Stimulated activated memory B cell treated with anti-CD40 and anti-IgM and Interleukin-4, amounts not matched to agents 10 μg/mL and 1 μg/mL and 100 μg/mL, for 72 hours (primary cell): ENCODE results near the gene AQP2.
"Not testable (repeated sequence)": the region's sequence is repeated elsewhere in the genome, so short reads cannot be mapped to it uniquely, and the experiment has no call there.

Experiments used
- ATAC-seq: fragments of 150-1000 bp; cut with Tn5 transposase; 2 replicates; pipeline ENCODE4 v1.10.0; 2021
- H3K27ac Mint-ChIP-seq: one replicate; pipeline ENCODE4 v1.8.0; 2022; ENCODE audit warnings: mild to moderate bottlenecking, mixed read lengths
- H3K27me3 Mint-ChIP-seq: one replicate; pipeline ENCODE4 v1.8.0; 2022; ENCODE audit warnings: mixed read lengths
- H3K36me3 Mint-ChIP-seq: one replicate; pipeline ENCODE4 v1.8.0; 2022; ENCODE audit warnings: mixed read lengths
- H3K4me1 Mint-ChIP-seq: one replicate; pipeline ENCODE4 v1.8.0; 2022; ENCODE audit warnings: mixed read lengths
- H3K4me3 Mint-ChIP-seq: one replicate; pipeline ENCODE4 v1.8.0; 2022; ENCODE audit warnings: mild to moderate bottlenecking, moderate library complexity, mixed read lengths
- H3K9me3 Mint-ChIP-seq: one replicate; pipeline ENCODE4 v1.8.0; 2022; ENCODE audit warnings: mixed read lengths

AQP2 gene

DNA sequence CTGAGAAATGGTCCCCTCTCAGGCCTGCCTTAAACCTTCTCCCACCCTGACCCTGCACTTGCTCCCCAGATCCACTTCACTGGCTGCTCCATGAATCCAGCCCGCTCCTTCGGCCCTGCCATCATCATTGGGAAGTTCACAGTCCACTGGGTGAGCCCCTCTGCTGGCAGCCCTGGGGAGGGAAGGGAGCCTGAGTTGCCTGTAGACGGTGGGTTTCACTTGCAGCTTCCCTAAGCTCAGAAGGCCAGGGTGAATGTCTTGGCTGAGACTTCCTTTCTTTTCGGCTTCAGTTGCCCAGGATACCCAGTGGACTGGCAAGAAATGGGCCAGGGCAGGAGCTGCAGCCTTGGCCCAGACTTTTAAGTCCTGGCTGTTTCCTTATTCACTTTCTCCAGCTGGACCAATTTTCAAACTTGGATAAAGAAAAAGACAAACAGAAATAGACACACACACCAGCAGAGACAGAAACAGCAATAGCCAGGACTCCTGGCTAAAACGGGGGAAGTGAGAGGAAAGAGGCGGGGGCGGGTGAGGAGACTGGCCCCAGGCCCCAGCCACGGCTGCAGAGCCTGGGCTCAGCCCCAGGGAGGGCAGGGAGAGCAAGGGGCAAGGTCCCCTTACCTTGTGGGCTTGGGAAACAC, 24.3 kb downstream of the AQP2 start:
- Mint-ChIP-seq H3K27me3 (no peaks in the 10 kb centered on the region), H3K27ac (no peak overlapping the region), H3K9me3 (no peaks in the 10 kb centered on the region), H3K4me3 (no peak overlapping the region), H3K36me3 (no peaks in the 10 kb centered on the region), H3K4me1 (no peaks in the 10 kb centered on the region)
- no peak for ATAC-seq

GRCh38 chr12:49975318-49975761, 24.8 kb downstream of the AQP2 start:
- Mint-ChIP-seq H3K36me3 (no peaks in the 10 kb centered on the region), H3K9me3 (no peaks in the 10 kb centered on the region), H3K27me3 (no peaks in the 10 kb centered on the region), H3K27ac (no peak overlapping the region), H3K4me1 (no peaks in the 10 kb centered on the region), H3K4me3 (no peak overlapping the region)
- no peak for ATAC-seq

DNA sequence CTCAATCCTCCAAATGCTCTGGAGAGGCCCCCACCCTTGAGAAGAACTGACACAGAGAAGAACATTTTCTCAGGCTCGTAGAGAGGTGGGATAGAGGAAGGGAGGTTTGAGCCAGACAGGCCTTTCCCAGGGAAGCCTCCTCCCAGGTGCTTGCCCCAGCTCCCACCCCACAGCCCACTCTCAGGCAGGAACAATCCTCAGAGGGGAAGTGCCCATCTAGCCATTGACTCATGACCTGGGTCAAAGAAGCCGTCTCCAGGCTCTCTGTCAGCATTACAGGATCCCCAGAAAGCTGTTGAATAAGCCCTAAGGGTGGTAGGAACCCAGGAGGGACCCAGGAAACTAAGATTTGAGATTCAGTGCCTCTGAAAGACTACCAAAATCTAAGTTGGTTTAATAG, 26.0 kb downstream of the AQP2 start:
- Mint-ChIP-seq H3K36me3 (no peaks in the 10 kb centered on the region), H3K27ac (no peak overlapping the region), H3K4me1 (no peaks in the 10 kb centered on the region), H3K4me3 (no peak overlapping the region), H3K9me3 (no peaks in the 10 kb centered on the region), H3K27me3 (no peaks in the 10 kb centered on the region)
- ATAC-seq, result no peak

GRCh38 chr12:49978125-49978524, 27.6 kb downstream of the AQP2 start:
- no peak for ATAC-seq

GRCh38 chr12:49979016-49979586, 28.6 kb downstream of the AQP2 start:
- H3K4me1 Mint-ChIP-seq, result no peaks in the 10 kb centered on the region
- ATAC-seq, result no peak
- no peaks in the 10 kb centered on the region for H3K36me3 Mint-ChIP-seq
- H3K9me3 Mint-ChIP-seq, result no peaks in the 10 kb centered on the region
- no peak overlapping the region for H3K27ac Mint-ChIP-seq
- H3K4me3 Mint-ChIP-seq, result no peak overlapping the region
- no peaks in the 10 kb centered on the region for H3K27me3 Mint-ChIP-seq

More at GRCh38 chr12:49978125-49978524, 27.6 kb downstream of the AQP2 start:
- Mint-ChIP-seq H3K4me3 (no peak overlapping the region), H3K4me1 (no peaks in the 10 kb centered on the region), H3K27ac (no peak overlapping the region), H3K9me3 (no peaks in the 10 kb centered on the region), H3K36me3 (no peaks in the 10 kb centered on the region), H3K27me3 (no peaks in the 10 kb centered on the region)

DNA sequence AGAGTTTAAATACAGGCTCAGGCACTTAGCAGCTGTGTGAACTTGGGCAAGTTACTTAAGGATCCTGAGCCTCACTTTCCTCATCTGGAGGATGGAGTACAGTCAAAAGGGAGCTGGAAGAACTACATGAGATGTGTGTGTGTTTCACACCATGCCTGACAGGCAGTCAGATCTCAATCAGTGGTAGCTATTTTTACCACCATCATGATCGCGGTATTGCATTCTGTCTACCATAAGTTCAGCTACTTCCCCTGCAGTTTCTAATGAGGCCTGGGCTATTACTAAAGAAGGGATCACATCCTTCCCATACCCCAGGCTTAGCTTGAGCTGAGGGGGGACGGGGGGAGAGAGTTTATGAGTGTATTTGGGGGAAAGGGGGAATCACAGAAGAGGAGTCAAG, 29.3 kb downstream of the AQP2 start:
- Mint-ChIP-seq H3K27me3 (no peaks in the 10 kb centered on the region), H3K4me1 (no peaks in the 10 kb centered on the region), H3K36me3 (no peaks in the 10 kb centered on the region), H3K27ac (no peak overlapping the region), H3K9me3 (no peaks in the 10 kb centered on the region), H3K4me3 (no peak overlapping the region)
- no peak for ATAC-seq

DNA sequence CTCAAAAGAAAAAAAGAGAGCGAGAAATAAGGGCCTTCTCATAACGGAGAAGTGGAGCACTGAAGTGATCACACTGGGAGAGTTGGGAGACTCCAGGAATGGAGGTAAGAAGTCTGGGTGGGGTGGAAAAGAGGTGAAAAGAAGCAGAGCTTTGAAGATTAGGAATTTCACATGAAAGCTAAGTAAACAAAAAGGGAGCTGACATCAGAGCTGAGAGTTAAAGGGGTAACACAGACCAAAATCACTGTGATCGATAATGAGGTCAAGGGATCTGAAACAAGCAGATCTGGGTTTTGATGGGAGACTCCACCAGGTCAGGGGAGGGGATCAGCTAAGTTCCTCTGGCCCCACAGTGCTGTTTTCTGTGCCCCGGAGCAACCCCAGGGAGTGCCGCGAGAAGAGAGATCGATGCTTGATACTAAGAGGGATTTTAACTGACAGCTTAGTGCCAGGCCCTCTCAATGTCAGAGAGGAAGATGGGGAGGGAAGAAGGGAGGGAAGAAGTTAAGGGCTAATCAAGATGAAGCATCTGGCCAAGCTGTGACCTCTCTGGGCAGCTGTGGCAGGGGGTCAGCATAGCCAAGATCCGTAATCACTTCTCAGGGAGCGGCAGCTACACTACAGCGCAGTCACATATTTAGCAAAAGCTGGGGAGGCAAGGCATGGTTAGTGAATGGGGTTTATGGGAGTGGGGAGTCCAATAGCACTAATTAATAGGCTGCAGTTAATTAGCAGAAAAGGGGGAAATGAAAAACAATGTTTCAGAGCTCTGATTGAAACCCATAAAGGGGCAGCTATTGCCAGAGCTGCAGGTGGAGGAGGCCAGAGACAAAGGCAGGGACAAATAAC, 30.2 kb downstream of the AQP2 start:
- no peaks in the 10 kb centered on the region for H3K36me3 Mint-ChIP-seq
- H3K27ac Mint-ChIP-seq, result no peak overlapping the region
- peaks cover 6% of the 10 kb centered on the region for H3K4me1 Mint-ChIP-seq
- H3K27me3 Mint-ChIP-seq, result no peaks in the 10 kb centered on the region
- H3K4me3 Mint-ChIP-seq, result no peak overlapping the region
- no peaks in the 10 kb centered on the region for H3K9me3 Mint-ChIP-seq
- no peak for ATAC-seq

DNA sequence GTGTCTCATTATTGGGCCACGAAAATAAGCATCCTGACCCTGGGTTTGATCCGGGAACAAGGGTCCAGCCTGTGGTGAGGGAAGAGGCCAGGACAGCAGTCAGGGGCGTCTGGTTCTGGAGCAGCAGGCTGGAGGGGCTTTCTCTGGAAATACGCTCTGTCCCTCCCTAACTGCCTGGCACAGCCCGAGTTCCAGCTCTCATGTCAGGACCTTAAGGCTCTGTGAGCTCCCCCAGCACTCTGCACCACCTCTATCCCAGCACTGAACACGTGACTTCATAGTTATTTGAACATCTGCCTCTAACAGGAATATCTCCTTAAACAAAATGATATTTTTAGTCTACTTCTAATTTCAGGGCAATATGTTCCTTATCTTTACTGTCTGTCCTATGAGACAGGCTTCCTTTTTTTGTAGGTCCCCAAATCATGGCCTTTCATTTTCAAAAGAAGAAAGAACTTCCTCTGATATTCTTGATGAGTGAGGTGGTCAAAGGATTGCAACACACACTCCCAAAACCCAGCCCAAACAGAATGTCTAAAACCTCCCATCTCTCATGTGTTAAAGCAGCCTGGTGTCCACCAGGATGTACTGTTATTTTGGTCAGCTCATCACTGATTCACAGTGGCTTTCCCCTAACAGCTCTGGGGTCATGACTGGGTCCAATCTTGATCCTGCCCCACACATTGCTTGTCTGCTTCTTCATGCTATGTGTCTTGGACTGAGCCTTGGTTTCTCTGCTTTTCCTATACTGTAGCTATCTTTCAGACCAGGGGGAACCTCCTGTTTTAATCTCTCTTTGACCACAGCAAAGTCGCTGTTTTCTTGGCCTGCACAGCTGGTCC, 31.9 kb downstream of the AQP2 start:
- ATAC-seq, result no peak
- H3K4me1 Mint-ChIP-seq, result peaks cover 14% of the 10 kb centered on the region
- no peaks in the 10 kb centered on the region for H3K9me3 Mint-ChIP-seq
- H3K4me3 Mint-ChIP-seq, result no peak overlapping the region
- H3K27me3 Mint-ChIP-seq, result no peaks in the 10 kb centered on the region
- peaks cover 6% of the 10 kb centered on the region for H3K36me3 Mint-ChIP-seq
- no peak overlapping the region for H3K27ac Mint-ChIP-seq

- Mint-ChIP-seq H3K27me3 (no peaks in the 10 kb centered on the region), H3K4me1 (peaks cover 14% of the 10 kb centered on the region), H3K27ac (no peak overlapping the region), H3K9me3 (no peaks in the 10 kb centered on the region), H3K36me3 (peaks cover 12% of the 10 kb centered on the region), H3K4me3 (no peak overlapping the region)
- no peak for ATAC-seq
Measured at GRCh38 chr12:49983892-49984291, 33.4 kb downstream of the AQP2 start.

DNA sequence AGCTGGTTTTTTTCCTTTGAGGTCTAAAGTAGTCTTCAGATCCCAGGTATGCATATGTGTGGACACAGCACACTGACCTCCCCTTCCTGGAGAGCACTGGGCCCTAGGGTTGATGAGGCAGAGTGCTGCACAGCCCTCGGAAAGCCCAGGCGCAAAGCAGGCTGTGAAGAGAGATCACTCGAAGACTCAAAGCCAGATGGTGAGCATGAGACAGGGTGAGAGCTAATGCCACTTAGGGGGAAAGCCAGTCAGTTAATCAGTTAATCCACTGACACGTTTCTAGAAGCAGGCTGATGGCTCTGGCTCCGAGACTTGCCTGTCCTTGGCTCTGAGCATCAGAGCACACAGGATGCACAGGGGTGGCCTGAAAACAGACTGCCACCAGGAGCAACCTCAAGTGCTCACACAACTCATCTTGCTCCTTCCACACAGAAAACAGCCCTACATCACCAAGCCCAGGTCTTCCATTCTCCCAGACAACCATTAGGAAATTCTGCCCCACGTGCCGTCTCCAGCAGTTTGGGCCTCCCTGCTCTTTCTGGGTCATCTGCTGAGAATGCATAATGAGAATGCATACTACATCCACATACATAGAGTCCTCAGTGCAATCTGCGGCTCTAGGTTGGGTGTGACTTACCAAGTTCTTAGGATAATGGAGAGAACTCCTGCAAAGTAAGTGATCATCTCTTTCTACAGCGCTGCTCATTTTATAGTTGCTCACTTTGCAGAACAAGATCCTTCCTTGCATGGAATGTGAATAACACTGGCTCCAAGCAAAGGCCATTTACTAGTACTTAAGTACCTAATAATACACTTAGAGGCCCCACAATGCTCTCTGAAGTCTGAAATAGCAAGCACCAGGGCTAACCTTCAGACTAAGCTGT, 34.2 kb downstream of the AQP2 start:
- H3K4me3 Mint-ChIP-seq, result no peak overlapping the region
- H3K9me3 Mint-ChIP-seq, result no peaks in the 10 kb centered on the region
- no peak overlapping the region for H3K27ac Mint-ChIP-seq
- H3K27me3 Mint-ChIP-seq, result no peaks in the 10 kb centered on the region
- H3K36me3 Mint-ChIP-seq, result peaks cover 17% of the 10 kb centered on the region
- peaks cover 14% of the 10 kb centered on the region for H3K4me1 Mint-ChIP-seq
- ATAC-seq, result no peak

DNA sequence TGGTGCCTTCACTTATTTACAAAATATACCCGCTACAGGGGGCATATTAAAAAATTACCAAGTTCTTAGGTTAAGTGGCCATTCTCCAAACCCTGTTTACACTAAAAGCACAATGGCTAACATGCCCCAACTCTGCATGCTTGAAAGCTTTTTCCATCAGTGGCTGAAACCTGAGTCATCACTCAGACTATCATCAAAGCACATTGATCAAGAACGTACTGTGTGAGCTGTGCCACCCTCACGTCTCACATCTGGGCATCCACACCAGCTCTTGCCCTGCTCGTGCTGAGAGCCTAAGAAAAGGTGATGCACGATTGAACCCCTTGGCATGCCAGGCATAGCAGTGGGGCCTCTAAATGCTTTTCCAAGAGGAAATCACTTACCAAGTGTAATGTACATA, 35.4 kb downstream of the AQP2 start:
- no peak overlapping the region for H3K27ac Mint-ChIP-seq
- no peaks in the 10 kb centered on the region for H3K27me3 Mint-ChIP-seq
- H3K36me3 Mint-ChIP-seq, result peaks cover 28% of the 10 kb centered on the region
- ATAC-seq, result no peak
- H3K4me3 Mint-ChIP-seq, result no peak overlapping the region
- peaks cover 14% of the 10 kb centered on the region for H3K4me1 Mint-ChIP-seq
- H3K9me3 Mint-ChIP-seq, result no peaks in the 10 kb centered on the region

DNA sequence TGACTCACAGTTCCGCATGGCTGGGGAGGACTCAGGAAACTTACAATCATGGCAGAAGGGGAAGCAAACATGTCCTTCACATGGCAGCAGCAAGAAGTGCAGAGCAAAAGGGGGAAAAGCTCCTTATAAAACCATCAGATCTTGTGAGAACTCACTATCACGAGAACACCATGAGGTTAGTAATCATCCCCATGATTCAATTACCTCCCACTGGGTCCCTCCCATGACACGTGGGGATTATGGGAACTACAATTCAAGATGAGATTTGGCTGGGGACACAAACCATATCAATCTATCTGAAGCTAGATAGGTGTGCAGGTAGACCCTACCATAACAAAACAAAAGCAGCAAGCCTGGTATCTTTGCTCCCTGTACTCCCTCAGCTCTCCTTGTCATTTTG, 35.9 kb downstream of the AQP2 start:
- Mint-ChIP-seq H3K4me1 (peaks cover 14% of the 10 kb centered on the region), H3K36me3 (peaks cover 28% of the 10 kb centered on the region)
- ATAC-seq, H3K27ac Mint-ChIP-seq, H3K27me3 Mint-ChIP-seq, H3K9me3 Mint-ChIP-seq, H3K4me3 Mint-ChIP-seq: not testable (repeated sequence)

- Mint-ChIP-seq H3K9me3 (no peaks in the 10 kb centered on the region), H3K27me3 (no peaks in the 10 kb centered on the region), H3K4me1 (peaks cover 14% of the 10 kb centered on the region), H3K36me3 (peaks cover 41% of the 10 kb centered on the region), H3K4me3 (no peak overlapping the region), H3K27ac (no peak overlapping the region)
- no peak for ATAC-seq
Measured at GRCh38 chr12:49987625-49988303, 37.2 kb downstream of the AQP2 start.

GRCh38 chr12:49989400-49989799, 38.9 kb downstream of the AQP2 start:
- ATAC-seq, H3K9me3 Mint-ChIP-seq, H3K4me3 Mint-ChIP-seq, H3K27ac Mint-ChIP-seq, H3K27me3 Mint-ChIP-seq: not testable (repeated sequence)
- peaks cover 55% of the 10 kb centered on the region for H3K36me3 Mint-ChIP-seq
- peaks cover 14% of the 10 kb centered on the region for H3K4me1 Mint-ChIP-seq
